ENCODE results near the gene BCO2.
"Not testable (repeated sequence)": the region's sequence is repeated elsewhere in the genome, so short reads cannot be mapped to it uniquely, and the experiment has no call there.

Gene BCO2

DNA sequence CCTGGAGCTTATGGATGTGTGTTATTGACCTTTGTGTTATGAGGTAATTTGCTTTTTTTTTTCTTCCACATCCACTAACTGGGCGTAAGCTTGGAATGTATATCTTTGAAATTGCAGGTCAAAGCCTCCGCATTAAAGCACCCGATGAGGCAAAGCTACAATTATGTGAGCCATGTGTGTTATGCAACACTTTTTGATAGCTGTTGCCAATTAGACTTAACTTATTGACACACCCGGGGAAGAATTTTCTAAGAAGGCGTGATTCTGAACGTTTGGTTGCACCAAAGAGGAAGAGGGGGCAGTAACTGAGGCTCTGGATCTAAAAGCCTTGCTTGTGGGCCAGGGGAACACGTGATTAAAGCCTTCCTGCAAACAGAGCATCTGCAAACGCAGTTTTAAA lies 8.8 kb upstream of the BCO2 start:
- DNase-seq (ENCODE audit: low spot score) = no peak

DNA sequence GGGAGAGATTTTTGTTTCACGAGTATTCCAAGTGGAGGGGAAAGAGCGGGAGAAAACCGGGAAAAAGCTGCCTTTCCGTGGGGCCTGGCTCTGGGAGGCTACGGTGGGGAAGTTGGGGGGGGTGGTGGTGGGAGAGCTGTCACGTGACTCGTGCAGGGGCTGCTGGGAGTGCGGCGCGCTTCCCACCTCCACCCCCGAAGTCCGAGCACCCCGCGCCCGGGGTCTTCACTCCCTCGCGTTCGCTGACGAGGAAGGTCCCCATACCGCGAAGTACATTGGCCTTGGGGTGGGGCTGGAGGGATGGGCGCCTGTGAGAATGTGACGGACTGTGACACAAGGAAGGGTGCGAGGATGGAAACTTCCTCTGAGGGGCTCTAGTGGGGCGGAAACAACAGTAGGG lies 8.2 kb upstream of the BCO2 start, which contains the start of gene TEX12:
Gene TEX12 (plus strand): TSS at position 228 of the 400 bp plus-strand sequence. CDS start 1,897 bp downstream, outside the sequence.
- DNase-seq (ENCODE audit: low spot score) = no peak

DNA sequence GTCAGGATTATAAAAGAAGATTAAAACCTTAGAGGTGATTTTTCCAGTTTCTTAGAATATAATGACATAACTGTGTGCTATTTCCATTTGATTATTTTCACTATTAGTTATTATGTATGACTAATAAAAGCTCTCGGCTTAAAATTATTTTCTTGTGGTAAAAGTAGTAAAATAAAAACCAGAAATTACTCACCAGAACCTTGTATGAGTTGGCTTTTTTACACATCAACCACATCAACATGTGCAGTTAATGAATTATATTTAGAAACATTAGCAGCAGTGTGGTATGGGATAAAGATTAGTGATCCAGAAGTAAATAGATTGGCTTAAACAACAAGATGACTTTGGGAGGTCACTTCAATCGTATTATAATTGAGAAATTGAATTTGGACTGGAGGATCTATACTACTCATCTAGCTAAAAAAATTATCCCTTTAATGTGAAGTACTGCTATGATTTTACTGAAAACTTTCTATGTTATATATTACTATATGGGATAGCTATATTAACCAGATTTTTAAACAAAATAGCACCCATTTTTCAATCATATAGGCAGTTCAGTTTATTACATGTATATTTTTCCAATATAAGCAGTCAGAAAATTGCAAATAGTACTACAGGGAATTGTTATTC lies 2.8 kb upstream of the BCO2 start:
- peak; percentile 27 for DNase-seq (ENCODE audit: low spot score)

DNA sequence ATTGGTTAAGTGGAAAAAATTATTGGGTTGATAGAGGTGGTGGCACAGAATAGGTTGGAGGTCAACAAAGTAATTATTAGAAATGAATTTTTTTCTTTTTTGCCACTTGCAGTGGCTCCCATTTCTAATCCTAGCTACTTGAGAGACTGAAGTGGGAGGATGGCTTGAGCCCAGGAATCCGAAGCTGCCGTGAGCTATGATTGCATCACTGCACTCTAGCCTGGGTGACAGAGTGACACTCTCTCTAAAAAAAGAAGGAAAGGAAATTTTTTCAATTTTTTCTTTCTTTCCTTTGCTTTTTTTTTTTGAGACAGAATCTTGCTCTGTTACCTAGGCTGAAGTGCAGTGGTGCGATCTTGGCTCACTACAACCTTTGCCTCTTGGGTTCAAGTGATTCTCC lies 2.2 kb upstream of the BCO2 start:
- DNase-seq (ENCODE audit: low spot score) = no peak

DNA sequence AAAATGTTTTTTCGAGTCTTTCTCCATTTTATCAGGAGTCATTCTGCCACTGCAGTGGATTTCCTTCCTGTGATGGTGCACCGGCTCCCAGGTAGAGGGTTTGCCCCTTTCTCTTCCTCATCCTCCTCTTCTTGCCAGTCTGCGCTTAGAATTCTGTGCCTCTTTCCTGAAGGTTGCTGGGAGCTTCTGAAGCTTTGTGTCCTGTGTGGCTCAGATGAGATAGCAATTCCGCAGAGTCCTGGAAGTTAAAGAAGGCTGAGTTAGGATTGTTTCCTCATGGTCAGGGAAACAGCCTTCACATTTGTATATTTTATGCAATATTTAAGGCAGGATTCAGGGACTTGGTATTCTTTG lies 264 bp downstream of the BCO2 start:
- no peak for DNase-seq (ENCODE audit: low spot score)

DNA sequence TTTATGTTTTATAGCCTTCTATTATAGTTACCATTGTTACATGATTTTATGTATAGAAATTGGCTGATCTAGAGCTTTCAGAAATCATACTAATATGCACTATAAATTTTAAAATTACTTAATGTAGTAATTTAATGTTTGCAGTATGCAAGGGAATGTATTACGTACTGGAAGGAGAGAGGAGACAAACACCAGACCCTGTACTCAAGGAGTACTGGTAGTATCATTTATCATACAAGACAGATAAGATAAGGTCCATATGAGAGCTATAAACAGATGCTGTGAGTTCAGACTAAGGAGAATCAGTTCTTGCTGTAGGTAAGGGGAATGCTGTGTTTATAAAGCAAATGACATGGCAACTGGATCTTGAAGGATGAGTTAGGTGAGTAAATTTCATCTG lies 765 bp downstream of the BCO2 start:
- DNase-seq (ENCODE audit: low spot score) = no peak

DNA sequence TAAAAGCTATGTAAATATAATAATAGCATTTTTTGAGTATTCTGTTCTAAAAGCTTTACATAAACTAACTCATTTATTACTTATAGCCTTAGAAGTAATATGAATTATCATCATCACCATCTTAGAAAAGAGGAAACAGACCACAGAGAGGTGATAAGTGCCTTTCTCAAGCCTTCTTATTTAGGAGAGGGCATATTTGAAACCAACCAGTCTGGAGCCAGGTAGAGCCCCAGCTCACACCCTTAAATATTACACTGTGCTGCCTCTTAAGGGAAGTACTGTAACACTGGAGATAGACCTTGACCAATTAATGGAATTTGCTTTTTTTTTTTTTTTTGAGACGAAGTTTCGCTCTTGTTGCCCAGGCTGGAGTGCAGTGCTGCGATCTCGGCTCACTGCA lies 2.3 kb downstream of the BCO2 start:
- no peak for DNase-seq (ENCODE audit: low spot score)

DNA sequence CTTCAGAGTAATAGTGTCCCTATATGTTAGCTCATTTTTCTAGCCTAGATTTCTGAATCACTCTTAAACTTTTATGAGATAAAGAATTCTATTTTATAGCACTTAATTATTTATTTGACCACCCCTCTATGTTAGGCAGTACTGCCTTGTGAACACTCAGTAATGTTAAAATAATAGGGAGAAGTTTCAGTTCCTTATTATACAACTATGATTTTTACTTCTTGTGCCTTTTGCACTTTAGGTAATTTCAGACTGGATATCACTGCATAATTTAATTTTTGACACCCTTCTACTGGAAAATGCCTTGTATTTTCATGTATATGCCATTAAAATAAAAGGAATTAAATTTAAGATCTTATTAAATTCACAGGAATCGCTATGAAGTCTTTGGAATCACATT lies 3.1 kb downstream of the BCO2 start:
- DNase-seq (ENCODE audit: low spot score) = no peak

DNA sequence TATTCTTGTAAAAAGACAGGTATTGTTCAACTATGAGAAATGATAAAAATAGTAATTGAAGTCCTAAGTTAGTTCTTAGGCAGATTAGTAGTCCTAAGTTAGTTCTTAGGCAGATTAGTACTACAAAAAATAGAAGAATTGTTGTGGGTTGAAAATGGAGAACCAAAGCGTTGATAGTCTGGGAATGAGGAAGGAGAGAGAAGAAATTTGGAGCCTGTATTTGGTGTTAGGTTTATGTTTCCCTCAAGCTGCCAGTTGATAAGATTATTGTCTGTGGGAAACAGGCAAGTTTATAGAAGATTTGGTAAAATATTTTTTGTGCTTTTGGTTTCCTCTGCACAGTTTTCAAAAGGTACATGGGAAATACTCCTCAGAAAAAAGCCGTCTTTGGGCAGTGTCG lies 3.6 kb downstream of the BCO2 start:
- no peak for DNase-seq (ENCODE audit: low spot score)

DNA sequence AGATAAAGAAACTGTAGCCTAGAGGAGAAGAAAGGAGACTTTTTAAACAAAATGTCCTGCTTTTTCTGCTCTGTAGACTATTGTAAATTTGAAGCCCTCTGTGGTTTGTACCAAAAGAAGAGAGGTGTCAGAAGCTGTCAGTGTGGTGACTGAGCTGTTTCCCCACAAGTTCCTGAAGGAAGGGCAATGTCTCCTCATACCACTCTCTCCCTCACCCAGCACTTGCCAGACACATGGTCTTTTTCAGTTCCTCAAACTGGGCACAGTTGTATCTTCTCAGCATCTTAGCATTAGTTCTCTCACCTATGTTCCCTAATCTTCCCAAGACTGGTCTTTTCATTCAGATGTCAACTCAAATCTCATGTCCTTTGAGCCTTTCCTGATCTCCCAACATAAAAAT lies 4.3 kb downstream of the BCO2 start:
- DNase-seq (ENCODE audit: low spot score) = no peak

DNA sequence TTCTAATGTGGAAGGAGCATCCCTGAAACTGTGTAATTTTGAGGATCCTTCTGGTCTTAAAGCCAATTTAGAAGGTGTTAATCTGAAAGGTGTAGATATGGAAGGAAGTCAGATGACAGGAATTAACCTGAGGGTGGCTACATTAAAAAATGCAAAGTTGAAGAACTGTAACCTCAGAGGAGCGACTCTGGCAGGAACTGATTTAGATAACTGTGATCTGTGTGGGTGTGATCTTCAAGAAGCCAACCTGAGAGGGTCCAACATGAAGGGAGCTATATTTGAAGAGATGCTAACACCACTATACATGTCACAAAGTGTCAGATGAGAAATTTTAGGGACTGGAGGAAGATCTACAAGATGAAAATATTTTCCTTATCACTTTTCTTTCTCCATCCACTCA lies 7.6 kb downstream of the BCO2 start:
- no peak for DNase-seq (ENCODE audit: low spot score)

DNA sequence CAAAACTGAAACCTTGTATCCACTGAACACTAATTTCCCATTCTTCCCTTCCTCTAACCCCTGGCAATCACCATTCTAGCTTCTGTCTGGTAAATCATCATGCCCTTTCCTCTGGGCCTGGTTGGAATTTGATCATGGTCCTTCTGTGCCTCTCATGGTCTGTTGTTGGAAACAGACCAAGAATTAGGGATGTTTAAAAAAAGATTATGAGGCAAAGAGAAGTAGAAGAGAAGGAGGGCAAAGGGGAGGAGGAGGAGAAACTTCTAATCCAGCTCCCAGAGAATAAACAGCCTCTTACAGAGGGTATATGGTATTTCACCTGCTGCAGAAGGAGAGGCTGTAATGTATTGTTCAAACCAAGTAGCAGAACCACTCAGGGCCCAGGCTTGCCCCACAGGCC lies 10.6 kb downstream of the BCO2 start:
- no peak for DNase-seq (ENCODE audit: low spot score)

DNA sequence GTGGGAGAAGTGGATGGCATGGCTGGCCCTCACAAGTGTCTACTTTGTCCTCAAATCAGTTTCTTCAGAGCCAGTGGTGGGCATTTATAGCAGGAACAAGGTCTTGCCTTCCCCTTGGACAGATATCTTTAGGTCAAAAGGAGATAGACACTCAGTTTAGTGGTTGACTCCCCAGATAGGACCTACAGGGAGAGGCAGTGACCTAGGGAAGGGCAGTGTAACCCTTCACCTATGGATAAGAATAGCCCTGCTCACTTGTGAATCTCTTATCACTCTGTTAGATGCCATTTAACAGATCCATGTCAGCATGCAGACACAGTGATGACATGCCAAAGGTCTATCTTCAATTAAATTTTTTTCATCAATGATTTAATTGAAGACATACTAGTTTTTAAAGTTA lies 11.0 kb downstream of the BCO2 start:
- no peak for DNase-seq (ENCODE audit: low spot score)

DNA sequence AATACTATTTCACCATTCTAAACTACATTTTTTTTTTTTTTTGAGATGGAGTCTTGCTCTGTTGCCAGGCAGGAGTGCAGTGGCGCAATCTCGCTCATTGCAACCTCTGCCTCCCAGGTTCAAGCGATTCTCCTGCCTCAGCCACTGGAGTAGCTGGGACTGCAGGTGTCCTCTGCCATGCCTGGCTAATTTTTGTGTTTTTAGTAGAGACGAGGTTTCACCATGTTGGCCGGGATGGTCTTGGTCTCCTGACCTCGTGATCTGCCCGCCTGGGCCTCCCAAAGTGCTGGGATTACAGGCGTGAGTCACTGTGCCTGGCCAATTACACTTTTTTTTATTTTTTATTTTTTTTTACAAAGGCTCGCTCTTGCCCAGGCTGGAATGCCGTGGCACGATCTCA lies 19.8 kb downstream of the BCO2 start:
- not testable (repeated sequence) for DNase-seq (ENCODE audit: low spot score)

DNA sequence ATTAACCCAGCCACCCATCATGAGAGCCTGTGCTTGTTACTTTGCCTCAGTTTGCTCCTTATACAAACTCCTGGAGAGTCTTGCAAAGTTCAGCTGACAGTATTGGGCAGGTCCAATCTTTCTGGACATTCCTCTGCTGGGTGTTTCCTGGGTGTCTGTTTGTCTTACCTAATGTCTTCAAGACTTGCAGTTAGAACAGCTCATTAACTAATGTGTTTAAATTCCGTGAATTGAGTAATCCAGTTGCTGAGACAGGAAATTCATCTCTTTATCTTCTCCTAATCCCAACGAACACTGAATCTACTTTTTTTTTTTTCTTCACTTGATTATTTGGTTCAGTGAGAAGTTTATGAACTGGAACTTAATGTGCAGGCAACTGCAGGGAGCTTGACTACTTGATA lies 20.6 kb downstream of the BCO2 start:
- DNase-seq (ENCODE audit: low spot score) = no peak

DNA sequence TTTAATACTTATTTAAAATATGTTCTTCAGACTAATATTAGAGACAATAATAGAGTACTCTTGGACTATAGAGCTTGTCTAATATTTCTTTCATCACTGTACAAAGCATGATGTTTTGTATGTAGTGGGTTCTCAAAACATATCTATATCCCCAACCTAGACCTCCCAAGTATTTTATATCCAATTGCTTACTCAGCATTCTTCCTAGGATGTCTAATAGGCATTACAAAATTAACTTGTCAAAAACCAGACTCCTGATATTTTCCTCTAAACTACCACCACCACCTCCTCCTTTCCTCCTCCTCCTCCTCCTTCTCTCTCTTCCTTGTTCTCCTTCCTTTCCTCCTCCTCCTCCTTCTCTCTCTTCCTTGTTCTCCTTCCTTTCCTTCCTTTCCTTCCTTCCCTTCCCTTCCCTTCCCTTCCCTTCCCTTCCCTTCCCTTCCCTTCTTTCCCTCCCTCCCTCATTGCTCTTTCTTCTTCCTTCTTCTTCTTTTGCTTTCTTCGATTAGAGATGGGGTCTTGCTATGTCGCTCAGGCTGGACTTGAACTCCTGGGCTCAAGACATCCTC lies 21.3 kb downstream of the BCO2 start:
- no peak for DNase-seq (ENCODE audit: low spot score)

DNA sequence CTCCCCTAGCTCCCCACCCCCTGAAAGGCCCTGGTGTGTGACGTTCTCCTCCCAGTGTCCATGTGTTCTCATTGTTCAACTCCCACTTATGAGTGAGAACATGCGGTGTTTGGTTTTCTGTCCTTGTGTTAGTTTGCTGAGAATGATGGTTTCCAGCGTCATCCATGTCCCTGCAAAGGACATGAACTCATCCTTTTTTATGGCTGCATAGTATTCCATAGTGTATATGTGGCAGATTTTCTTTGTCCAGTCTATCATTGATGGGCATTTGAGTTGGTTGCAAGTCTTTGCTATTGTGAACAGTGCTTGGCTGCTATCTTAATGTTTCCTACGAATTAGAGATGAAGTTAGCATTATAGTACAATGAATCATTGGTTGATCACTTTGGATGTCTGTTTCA lies 23.8 kb downstream of the BCO2 start:
- not testable (repeated sequence) for DNase-seq (ENCODE audit: low spot score)

DNA sequence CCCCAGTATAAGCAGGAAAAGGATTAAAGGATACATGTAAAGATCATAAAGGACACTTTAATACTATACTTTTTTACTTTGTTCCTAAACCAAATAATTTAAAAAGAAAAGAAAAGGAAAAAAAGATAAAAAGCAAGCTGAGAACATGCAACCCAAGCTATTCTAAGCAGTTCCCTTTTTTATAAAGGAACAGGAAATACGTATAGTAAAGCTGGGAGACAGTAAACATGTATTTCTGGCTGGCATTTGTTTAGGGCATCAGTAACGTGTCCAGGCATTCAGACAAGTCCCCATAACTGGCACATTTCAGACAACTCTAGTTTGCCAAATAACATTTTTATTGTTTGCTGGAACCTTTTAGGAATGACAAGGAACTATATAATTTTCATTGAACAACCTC lies 24.9 kb downstream of the BCO2 start:
- no peak for DNase-seq (ENCODE audit: low spot score)

DNA sequence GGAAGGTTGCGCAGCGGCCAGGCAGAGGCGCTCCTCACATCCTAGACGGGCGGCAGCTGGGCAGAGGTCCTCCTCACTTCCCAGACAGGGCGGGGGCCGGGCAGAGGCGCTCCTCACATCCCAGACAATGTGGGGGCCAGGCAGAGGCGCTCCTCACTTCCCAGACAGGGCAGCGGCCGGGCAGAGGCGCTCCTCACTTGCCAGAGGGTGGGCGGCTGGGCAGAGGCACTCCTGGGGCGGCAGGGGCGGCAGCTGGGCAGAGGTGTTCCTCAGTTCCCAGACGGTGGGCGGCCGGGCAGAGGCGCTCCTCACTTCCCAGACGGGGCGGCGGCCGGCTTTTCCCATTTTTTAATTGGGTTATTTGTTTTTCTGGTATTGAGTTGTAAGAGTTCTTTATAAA lies 30.8 kb downstream of the BCO2 start:
- no peak for DNase-seq (ENCODE audit: low spot score)

DNA sequence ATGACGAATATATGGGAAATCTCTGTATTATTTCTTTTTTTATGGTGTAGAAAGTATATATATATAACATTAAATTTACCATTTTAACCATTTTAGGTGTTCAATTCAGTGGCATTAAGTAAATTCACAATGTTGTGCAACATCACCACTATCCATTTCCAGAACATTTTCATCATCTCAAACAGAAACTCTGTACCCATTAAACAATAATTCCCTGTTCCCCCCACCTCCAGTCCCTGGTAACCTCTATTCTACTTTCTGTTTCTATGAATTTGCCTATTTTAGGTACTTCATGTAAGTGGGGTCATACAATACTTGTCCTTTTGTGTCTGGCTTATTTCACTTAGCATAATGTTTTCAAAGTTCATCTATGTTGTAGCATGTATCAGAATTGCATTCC lies 35.6 kb downstream of the BCO2 start:
- DNase-seq (ENCODE audit: low spot score) = no peak

DNA sequence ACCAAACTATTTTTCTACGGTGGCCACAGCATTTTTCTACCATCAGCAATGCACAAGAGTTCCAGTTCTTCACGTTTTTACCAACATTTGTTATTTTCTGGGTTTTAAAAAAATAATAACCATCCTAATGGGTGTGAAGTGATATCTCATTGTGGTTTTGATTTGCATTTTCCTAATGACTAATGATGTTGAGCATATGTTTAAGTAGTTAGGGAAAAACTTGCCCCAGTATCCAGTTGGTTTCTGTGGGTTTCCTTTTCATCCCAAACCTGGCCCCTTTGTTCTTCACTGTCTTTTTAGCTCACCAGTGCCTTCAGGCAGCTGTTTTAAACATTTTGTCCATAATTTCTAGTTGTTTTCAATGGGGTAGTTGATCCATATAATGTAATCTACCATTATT lies 36.2 kb downstream of the BCO2 start:
- DNase-seq (ENCODE audit: low spot score) = no peak

DNA sequence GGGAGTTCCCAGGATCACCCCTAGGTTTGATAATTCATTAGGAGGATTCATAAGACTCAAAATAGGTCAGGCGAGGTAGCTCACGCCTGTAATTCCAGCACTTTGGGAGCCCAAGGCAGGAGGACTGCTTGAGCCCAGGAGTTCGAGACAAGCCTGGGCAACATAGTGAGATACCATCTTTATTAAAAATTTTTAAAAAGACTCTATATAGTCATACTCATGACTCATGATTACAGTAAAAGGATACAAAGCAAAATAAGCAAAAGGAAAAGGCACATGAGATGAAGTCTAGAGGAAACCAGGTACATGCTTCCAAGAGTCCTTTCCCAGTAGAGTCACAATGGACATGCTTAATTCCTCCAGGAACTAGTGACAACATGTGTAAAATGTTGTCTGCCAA lies 37.0 kb downstream of the BCO2 start:
- DNase-seq (ENCODE audit: low spot score) = no peak

DNA sequence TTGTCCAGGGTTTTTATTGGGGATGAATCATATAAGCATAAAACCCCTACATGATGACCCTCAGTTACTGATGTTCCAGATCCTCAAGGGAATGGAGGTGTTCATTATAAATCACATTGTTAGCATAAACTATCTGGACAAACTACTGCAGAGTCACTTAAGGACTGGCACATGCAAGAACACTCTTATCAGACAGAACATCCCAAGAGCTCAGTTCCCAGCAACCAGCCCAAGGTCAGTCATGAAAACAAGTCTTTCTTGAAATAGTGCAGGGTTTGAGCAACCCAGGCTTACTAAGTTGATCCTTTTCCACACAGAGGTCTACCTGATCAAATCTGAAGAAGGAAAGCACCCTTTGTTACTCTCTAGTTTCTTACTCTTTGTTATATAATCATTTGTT lies 37.4 kb downstream of the BCO2 start:
- DNase-seq (ENCODE audit: low spot score) = no peak

DNA sequence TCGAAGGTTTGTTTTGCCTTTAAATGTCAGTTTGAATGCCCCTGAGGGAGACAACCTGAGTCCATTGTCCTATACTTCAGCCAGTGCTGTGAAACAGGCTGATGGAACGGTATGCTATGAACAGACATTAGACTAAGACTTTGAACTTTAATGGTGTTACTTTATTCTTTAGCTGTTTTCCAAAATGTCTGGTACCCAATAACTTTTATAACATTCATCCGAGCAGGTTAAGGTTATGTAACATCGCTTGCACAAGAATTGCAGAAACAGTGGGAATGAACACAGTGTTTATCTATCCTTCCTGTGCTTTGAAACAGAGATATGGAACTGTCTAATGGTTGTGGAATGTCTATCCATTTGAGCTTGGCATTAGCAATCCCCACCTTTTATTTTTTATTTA lies 38.4 kb downstream of the BCO2 start:
- no peak for DNase-seq (ENCODE audit: low spot score)

DNA sequence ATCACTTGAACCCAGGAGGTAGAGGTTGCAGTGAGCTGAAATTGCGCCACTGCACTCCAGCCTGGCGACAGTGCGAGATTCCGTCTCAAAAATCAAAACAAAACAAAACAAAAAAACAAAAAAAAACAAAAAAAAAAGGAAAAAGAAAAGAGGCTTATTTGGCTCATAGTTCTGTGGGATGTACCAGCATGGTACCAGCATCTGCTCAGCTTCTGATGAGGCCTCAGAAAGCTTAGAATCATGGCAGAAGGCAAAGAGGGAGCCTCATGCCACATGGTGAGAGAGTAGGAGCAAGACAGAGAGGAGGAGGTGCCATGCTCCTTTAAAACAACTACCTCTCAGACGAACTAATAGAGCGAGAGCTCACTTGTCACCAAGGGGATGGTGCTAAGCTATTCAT lies 40.3 kb downstream of the BCO2 start:
- no peak for DNase-seq (ENCODE audit: low spot score)

Data from hepatic stellate cell (primary cell).